ENCODE data around the gene CAPNS1. TPM values are rescaled to one million over a fixed set of nuclear protein-coding genes. Genes with fewer than 3 reads are reported as not detected.

Gene CAPNS1
- total and polyA plus RNA-seq, 9 of the 15 experiments (the other 6 are each of a cell fraction or from before 2014, with no cell fraction given) = 77.9 to 576 (median 258) TPM

DNA sequence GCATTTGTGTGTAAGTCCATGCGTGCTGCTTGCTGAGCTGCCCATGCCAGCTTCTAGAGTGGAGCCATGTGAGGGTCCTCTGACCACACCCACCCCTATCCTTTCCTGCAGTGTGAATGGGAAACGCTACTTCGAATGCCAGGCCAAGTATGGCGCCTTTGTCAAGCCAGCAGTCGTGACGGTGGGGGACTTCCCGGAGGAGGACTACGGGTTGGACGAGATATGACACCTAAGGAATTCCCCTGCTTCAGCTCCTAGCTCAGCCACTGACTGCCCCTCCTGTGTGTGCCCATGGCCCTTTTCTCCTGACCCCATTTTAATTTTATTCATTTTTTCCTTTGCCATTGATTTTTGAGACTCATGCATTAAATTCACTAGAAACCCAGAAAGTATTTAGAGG, 14.3 kb upstream of the CAPNS1 start:
- H3K36me3 ChIP-seq (ENCODE audit: control insufficient read depth, insufficient read depth, low read length) = peaks cover 6% of the 10 kb centered on the region; the same call in 1 of the 3 replicates
- H3K27me3 ChIP-seq (ENCODE audit: control insufficient read depth in 2 of 2, insufficient read depth in 2 of 2, low read length in 2 of 2) = no peaks in the 10 kb centered on the region
- ATAC-seq (no peak), FAIRE-seq (no peak), DNase-seq (ENCODE audit: extremely low read depth in 1 of 4, low spot score in 3 of 4) (no peak)
- ChIA-PET CTCF (ENCODE audit: low intra/inter-chr PET ratio) (interaction anchor here (3.4 kb wide), 1 partner anchor 45 kb away, joined by 49 read pairs; no protein-coding TSS in a partner anchor), POLR2A (interaction anchor here (0.8 kb wide), 1 partner anchor 105 kb away, joined by 3 read pairs; no protein-coding TSS in a partner anchor)
- 81% methylated on average over 9 of the region's 9 CpGs for WGBS (ENCODE audit: insufficient coverage, low coverage, missing lambda C conversion rate)
- in situ Hi-C loops (cut with MboI) = loop anchor here (5.0 kb wide), 1 partner anchor 47 kb away; no protein-coding TSS in a partner anchor
- H3K9ac ChIP-seq (ENCODE audit: insufficient read depth in 1 of 2, low read depth in 2 of 2, low read length in 2 of 2) = no peak overlapping the region
- intact Hi-C loops (cut with micrococcal nuclease) = no loop called here
- no TSS peak for BruUV-seq (replicated peaks)
- no peak for TF ChIP-seq SMARCC2 (IDR thresholded peaks at IDR 0.05; ENCODE audit: low read depth)
- no peak for TF ChIP-seq ZKSCAN1 (IDR thresholded peaks at IDR 0.05; ENCODE audit: low read depth, low read length)
- no peak for TF ChIP-seq CBFA2T3 (IDR thresholded peaks at IDR 0.05)
- TF ChIP-seq, protein P1, sequence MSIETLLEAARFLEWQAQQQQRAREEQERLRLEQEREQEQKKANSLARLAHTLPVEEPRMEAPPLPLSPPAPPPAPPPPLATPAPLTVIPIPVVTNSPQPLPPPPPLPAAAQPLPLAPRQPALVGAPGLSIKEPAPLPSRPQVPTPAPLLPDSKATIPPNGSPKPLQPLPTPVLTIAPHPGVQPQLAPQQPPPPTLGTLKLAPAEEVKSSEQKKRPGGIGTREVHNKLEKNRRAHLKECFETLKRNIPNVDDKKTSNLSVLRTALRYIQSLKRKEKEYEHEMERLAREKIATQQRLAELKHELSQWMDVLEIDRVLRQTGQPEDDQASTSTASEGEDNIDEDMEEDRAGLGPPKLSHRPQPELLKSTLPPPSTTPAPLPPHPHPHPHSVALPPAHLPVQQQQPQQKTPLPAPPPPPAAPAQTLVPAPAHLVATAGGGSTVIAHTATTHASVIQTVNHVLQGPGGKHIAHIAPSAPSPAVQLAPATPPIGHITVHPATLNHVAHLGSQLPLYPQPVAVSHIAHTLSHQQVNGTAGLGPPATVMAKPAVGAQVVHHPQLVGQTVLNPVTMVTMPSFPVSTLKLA (conservative IDR thresholded peaks at IDR 0.05) = no peak
- no peak for TF ChIP-seq ZC3H8 (IDR thresholded peaks at IDR 0.05)
- TF ChIP-seq ZNF311 (CRISPR knock-in tag; IDR thresholded peaks at IDR 0.05) = no peak
- TF ChIP-seq, protein P2, sequence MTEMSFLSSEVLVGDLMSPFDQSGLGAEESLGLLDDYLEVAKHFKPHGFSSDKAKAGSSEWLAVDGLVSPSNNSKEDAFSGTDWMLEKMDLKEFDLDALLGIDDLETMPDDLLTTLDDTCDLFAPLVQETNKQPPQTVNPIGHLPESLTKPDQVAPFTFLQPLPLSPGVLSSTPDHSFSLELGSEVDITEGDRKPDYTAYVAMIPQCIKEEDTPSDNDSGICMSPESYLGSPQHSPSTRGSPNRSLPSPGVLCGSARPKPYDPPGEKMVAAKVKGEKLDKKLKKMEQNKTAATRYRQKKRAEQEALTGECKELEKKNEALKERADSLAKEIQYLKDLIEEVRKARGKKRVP (CRISPR knock-in tag; IDR thresholded peaks at IDR 0.05) = no peak
- H3K4me2 ChIP-seq (ENCODE audit: insufficient read depth, low read length) = no peak overlapping the region
- H4K20me1 ChIP-seq (replicated peaks; ENCODE audit: control insufficient read depth, insufficient read depth, low read length) = no peaks in the 10 kb centered on the region
- H3K9me3 ChIP-seq (replicated peaks; ENCODE audit: control insufficient read depth, insufficient read depth, low read depth, low read length) = no peaks in the 10 kb centered on the region
- H3K27ac ChIP-seq (ENCODE audit: extremely low read depth, low read depth, low read length) = no peak overlapping the region
- peaks cover 0 to 26% of the 10 kb centered on the region in 2 experiments; a peak in 2 of 5 replicates for H3K4me1 ChIP-seq (replicated peaks in 1 of 2; ENCODE audit: control insufficient read depth in 2 of 2, insufficient read depth in 2 of 2, low read length in 2 of 2)
- H3K79me2 ChIP-seq (ENCODE audit: control insufficient read depth, insufficient read depth, low read length) = no peaks in the 10 kb centered on the region
- no peak overlapping the region for H2AFZ ChIP-seq (ENCODE audit: low read depth, low read length)
- H3K4me3 ChIP-seq = no peak overlapping the region
- no peaks in the 10 kb centered on the region for H3K9me1 ChIP-seq (ENCODE audit: control insufficient read depth, insufficient read depth, low read length)

All from K562 (cell line).